NT2/D1 (cell line): ENCODE data around the gene CTNNA3.

Experiments
- SUZ12 ChIP-seq: IDR thresholded peaks from 2 replicates; pipeline ENCODE4 v1.6.1; 2011; ENCODE audit not compliant: insufficient read length, insufficient read depth; ENCODE audit errors: extremely low read depth
- YY1 ChIP-seq: IDR thresholded peaks from 2 replicates; pipeline ENCODE4 v1.6.1; 2011; ENCODE audit not compliant: insufficient read length, insufficient read depth
- ZNF274 ChIP-seq: IDR thresholded peaks from 2 replicates; pipeline ENCODE4 v1.6.1; 2011; ENCODE audit warnings: mild to moderate bottlenecking, low read depth, low read length

- TF ChIP-seq ZNF274 (no peak), YY1 (no peak), SUZ12 (no peak)
Observed at GRCh38 chr10:66378117-66378876, 1317.7 kb downstream of the CTNNA3 start.
